ENCODE data around the gene SIM2.

DNA sequence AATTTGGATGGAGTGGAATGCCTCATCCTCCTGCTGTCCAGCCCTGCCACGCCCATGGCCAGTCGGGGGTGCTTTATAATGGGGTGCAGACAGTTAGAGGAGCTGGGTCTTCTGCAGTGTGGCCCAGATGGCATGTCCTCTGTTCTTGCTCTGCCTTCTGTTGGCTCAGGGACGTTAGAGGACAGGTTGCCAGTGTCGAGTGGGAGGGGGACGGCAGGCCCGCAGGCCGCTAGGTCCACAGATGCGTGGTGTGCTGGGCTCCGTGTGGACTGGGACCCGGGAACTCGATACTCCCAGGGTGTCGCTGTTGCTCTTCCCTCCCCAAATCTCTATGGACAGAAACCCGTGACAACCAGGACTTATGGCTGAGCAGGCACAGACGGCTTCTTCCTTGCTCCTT is 33.3 kb downstream of the SIM2 start:
- no peak for TF ChIP-seq RAD21 (conservative IDR thresholded peaks at IDR 0.05)
- TF ChIP-seq EP300 (conservative IDR thresholded peaks at IDR 0.05; ENCODE audit: poor library complexity, severe bottlenecking) = no peak
- TF ChIP-seq TAF1 (IDR thresholded peaks at IDR 0.05; ENCODE audit: low read depth) = no peak
- TF ChIP-seq, protein P1, sequence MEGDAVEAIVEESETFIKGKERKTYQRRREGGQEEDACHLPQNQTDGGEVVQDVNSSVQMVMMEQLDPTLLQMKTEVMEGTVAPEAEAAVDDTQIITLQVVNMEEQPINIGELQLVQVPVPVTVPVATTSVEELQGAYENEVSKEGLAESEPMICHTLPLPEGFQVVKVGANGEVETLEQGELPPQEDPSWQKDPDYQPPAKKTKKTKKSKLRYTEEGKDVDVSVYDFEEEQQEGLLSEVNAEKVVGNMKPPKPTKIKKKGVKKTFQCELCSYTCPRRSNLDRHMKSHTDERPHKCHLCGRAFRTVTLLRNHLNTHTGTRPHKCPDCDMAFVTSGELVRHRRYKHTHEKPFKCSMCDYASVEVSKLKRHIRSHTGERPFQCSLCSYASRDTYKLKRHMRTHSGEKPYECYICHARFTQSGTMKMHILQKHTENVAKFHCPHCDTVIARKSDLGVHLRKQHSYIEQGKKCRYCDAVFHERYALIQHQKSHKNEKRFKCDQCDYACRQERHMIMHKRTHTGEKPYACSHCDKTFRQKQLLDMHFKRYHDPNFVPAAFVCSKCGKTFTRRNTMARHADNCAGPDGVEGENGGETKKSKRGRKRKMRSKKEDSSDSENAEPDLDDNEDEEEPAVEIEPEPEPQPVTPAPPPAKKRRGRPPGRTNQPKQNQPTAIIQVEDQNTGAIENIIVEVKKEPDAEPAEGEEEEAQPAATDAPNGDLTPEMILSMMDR (IDR thresholded peaks at IDR 0.05; ENCODE audit: poor library complexity, severe bottlenecking) = no peak
- TF ChIP-seq EZH2 (IDR thresholded peaks at IDR 0.05; ENCODE audit: borderline replicate concordance, insufficient read depth, low read length, poor library complexity, severe bottlenecking) = no peak
- TF ChIP-seq SMC3 (conservative IDR thresholded peaks at IDR 0.05; ENCODE audit: poor library complexity) = no peak
